22Rv1 (cell line): ENCODE measurements around the gene FGFBP1.

Source experiments
- ZFX ChIP-seq: fragments of 450-650 bp; IDR thresholded peaks from 2 replicates; pipeline ENCODE4 v1.6.1; 2017; ENCODE audit warnings: antibody characterized with exemption, borderline replicate concordance
- TF ChIP-seq, protein P1 (sequence below): fragments of 450-650 bp; IDR thresholded peaks from 2 replicates; pipeline ENCODE4 v1.5.1; 2017; ENCODE audit warnings: mild to moderate bottlenecking

GRCh38 chr4:15912236-15912635 lies 26.3 kb downstream of the FGFBP1 start:
- TF ChIP-seq, protein P1, sequence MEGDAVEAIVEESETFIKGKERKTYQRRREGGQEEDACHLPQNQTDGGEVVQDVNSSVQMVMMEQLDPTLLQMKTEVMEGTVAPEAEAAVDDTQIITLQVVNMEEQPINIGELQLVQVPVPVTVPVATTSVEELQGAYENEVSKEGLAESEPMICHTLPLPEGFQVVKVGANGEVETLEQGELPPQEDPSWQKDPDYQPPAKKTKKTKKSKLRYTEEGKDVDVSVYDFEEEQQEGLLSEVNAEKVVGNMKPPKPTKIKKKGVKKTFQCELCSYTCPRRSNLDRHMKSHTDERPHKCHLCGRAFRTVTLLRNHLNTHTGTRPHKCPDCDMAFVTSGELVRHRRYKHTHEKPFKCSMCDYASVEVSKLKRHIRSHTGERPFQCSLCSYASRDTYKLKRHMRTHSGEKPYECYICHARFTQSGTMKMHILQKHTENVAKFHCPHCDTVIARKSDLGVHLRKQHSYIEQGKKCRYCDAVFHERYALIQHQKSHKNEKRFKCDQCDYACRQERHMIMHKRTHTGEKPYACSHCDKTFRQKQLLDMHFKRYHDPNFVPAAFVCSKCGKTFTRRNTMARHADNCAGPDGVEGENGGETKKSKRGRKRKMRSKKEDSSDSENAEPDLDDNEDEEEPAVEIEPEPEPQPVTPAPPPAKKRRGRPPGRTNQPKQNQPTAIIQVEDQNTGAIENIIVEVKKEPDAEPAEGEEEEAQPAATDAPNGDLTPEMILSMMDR = no peak
- no peak for TF ChIP-seq ZFX
